ENCODE measurements around the gene CR2.

GRCh38 chr1:207444514-207445217 is 9.5 kb upstream of the CR2 start:
- TF ChIP-seq CTCF (IDR thresholded peaks at IDR 0.05; ENCODE audit: poor library complexity, severe bottlenecking) (no peak), MXI1 (conservative IDR thresholded peaks at IDR 0.05; ENCODE audit: poor library complexity, severe bottlenecking) (no peak), REST (IDR thresholded peaks at IDR 0.05; ENCODE audit: borderline replicate concordance) (no peak), POLR2AphosphoS5 (IDR thresholded peaks at IDR 0.05) (no peak), SMC3 (conservative IDR thresholded peaks at IDR 0.05; ENCODE audit: poor library complexity) (no peak), EP300 (conservative IDR thresholded peaks at IDR 0.05; ENCODE audit: poor library complexity, severe bottlenecking) (no peak)

Measured in neural cell (in vitro differentiated cells).